ENCODE data around the gene CPA1.

Gene CPA1

DNA sequence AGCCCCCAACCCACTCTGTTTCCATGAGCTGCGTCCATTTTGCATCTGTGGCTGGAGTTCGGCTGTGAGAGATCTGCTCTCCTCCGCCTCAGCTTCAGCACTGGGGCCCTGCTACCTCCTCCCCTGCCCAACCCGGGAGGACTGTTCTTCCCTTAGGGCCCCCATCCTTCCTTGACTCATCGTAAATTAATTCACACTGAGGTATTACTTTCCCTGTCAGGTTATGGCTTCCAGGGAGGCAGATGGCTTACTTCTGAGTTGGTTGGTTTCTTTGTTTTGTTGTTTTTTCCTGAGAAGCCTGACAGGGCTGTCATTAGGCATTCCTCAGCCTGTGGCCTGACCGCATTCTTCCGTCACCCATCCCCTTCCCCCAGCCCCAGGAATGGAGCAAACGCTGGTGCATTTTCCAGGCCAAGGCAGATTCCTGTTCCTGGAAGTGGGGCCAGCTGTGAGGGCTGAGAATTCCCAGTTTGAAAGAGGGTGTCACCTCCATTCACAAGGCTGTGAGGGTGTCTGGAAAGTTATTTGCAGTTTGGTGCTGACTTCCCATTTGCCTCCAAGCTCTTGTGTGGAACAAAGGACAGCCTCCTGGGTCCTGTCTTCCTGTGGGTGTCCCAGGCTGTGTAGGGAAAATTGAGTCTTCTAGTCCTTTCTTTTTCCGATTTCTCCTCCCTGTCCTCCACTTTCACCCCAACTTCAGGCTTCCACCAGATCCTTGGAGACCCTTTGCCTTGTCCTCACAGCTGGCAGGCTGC, 24.0 kb upstream of the CPA1 start:
- no peak for DNase-seq

GRCh38 chr7:130356876-130357611, 23.2 kb upstream of the CPA1 start:
- DNase-seq = no peak

DNA sequence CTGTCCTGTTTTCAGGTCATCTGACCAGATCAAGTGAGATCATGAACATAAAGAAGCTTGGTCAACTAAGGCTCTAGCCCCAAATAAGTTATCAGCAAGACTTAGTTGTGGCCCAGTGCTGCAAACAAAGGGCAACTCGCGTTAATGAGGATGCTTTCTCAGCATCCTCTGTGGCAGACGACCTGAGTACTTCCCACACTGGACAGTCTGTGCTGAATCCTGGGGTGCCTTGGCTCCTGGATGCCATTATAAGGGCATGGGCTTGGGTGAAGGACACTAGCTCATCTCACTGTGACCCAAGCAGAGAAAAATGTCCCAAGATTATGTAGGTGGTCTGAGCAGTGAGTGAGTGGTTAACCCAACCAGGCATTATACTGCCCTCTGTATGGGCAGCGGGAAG, 21.8 kb upstream of the CPA1 start:
- DNase-seq = no peak

- no peak for DNase-seq
These were observed 20.9 kb upstream of the CPA1 start for GRCh38 chr7:130359276-130359857.

- DNase-seq = no peak
These were observed 19.8 kb upstream of the CPA1 start for GRCh38 chr7:130360518-130360917.

GRCh38 chr7:130361681-130362080, 18.6 kb upstream of the CPA1 start:
- DNase-seq = no peak

DNA sequence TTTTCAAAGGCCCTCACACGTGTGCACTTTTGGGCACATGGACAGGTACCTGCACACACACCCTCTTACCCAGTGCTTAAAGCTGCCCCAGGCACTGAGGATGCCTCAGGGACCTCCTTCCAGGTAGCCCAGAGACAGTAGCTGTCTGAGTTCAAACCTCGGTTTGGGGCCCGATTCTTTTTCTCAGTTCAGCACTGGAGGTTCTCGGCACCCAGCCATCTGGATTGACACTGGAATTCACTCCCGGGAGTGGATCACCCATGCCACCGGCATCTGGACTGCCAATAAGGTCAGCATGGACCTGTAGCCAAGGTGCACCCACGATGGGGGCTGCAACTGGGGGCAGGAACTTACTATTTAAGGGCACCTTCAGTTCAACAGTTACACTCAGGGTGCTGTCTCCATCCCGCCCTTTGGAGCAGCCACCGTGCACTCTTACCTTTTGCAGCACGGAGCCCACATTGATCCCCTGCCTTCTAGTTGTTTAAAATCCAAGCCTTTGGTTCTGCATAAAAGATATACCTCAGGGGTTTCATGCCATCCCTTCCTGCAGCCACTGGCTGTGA, 18.0 kb upstream of the CPA1 start:
- DNase-seq = no peak

DNA sequence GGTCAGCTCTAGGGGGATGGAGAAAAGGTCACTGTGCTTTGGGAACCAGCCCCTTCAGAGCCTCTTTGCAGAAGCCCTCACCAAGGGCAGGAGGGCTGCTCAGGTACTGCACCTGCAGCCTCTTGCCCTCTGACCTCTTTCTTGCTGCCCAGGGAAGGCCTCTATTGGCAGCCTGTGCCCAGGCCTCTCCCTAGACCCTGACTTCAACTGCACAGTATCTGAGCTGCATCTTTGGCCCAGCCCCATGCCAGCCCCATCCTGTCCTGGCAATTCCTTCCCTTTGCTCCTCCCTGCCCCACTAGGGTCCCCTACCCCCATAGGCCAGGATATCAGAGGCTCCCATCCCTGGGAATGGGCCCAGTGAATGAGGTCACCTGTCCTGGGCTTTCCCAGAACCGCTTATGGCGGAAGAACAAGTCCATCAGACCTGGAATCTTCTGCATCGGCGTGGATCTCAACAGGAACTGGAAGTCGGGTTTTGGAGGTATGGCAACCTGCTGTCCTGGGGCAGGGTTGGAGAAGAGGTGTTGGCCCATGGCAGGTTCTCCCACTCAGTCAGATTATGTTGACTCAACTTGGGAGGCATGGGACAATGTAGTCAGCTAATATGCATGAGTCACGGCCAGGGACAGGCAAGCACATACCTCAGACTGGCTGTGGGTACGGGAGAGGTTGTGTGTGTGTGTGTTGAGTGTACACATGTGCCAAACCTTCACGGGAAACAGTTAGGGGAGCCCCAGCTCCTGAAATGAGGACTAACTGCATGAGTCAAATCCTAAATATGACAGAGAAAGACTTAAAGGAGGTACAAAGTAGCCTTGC, 17.1 kb upstream of the CPA1 start:
- DNase-seq = no peak

DNA sequence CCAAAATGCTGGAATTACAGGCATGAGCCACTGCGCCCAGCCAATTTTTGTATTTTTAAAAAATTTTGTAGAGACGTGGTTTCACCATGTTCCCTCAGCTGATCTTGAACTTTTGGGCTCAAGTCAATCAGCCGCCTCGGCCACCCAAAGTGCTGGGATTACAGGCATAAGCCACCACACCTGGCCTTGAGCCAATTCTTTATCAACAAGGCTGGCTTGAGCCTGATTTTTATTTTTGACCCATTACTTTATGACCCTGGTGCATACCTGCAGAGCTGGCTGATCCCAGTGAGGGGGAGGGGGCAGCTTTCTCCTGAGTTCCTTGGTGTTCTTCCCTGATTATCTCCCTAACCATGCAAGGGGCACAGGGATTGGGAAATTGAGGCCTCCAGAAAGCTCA, 15.8 kb upstream of the CPA1 start:
- no peak for DNase-seq

DNA sequence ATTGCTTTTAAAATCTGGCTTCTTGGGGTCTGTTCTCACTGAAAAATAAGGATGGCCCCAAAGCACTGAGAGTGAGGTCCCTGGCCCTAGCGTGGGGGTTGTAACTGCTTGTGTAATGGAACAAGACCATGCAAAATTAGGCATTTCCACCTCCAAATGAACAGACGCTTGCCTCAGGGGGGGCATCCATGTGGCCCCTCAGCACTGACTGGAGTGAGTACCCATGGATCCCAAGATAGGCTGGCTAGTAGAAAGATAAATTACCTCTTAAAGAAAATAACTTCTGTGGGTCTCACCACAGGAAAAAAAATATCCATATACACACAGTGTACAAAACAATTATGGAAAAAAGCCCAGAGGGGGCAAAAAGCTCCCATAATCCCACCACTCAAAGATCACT, 15.2 kb upstream of the CPA1 start:
- no peak for DNase-seq

DNA sequence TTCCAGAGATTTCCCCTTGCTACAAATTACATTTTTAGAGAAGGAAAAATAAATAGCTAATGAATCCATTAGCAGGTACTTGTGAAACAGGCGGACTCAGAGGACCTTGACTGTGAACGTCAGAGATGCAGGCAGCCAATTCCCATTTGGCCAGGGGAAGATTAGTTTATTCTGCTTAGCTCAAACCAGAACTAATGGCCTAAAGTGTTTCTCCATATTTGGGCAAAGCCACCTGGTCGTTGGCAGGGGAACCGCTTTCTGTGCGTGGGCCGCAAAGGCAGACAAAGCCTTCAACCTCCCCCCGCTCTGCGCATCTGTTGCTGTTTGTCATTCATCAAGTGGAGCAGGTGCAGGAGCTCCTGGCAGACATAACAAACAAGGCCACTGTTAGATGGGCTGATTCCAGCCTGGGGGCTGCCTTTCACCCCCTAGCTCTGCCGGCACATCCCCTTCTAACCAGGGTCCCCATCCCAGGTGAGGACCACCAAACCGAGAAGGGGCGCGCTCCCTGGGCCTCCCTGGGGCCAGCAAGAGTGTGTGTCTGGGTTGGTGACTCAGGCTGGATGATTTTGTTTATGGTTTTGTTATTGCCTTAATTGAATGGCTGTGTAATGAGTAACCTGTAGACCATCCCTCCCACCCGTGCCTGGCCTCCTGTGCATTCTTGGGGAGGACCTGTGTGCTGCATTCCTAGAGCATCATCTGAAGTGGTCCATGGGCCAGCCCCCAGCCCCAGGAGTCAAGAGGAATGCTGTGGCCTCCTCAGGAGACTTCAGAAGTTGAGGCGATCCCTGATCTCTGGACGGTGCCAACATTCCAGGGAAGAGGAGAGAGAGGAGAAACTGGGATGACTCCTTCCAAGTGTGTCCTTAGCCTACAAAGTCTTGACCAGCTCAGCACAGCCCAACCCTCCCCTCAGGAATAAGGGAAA, 14.5 kb upstream of the CPA1 start:
- DNase-seq = no peak

DNA sequence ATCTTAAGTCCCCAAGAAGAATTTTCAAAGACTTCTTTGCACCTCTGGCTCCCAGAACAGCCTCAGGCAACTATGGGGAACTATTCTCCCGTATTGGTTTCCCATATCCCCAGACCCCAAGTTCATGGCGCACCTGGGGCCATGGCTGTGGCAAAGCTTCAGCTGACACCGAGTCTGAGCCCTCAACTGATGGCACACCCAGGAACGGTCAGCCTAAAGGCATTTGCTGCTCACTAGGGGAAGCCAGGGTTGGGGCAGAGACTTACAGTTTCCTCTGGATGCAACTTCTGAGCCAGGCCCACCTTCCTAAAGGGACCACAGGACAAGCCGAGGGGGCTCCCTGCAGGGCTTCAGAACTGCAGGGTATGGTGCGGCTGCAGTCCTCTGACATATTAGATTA, 13.7 kb upstream of the CPA1 start:
- no peak for DNase-seq

DNA sequence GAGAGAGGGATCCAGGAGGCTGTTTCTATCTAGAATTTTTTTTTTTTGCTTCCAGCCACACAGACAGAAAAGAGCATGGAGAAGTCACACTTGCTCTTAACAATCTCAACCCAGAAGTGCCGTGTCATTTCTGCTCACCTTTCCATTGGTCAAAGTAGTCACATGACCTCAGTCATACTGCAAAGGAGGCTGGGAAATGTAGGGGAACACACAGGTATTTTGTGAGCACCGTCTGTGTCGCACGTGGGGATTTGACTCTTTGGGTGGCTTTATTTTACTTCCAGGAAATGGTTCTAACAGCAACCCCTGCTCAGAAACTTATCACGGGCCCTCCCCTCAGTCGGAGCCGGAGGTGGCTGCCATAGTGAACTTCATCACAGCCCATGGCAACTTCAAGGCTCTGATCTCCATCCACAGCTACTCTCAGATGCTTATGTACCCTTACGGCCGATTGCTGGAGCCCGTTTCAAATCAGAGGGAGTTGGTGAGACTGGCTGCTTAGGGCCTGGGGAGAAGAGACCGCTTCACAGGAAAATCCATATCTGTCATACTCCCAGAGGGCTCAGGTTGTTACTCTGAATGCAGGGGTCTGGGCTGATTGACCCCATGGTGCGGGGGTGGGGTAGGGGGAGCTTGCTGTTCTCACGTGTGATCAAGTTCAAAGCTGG, 13.1 kb upstream of the CPA1 start:
- no peak for DNase-seq

DNA sequence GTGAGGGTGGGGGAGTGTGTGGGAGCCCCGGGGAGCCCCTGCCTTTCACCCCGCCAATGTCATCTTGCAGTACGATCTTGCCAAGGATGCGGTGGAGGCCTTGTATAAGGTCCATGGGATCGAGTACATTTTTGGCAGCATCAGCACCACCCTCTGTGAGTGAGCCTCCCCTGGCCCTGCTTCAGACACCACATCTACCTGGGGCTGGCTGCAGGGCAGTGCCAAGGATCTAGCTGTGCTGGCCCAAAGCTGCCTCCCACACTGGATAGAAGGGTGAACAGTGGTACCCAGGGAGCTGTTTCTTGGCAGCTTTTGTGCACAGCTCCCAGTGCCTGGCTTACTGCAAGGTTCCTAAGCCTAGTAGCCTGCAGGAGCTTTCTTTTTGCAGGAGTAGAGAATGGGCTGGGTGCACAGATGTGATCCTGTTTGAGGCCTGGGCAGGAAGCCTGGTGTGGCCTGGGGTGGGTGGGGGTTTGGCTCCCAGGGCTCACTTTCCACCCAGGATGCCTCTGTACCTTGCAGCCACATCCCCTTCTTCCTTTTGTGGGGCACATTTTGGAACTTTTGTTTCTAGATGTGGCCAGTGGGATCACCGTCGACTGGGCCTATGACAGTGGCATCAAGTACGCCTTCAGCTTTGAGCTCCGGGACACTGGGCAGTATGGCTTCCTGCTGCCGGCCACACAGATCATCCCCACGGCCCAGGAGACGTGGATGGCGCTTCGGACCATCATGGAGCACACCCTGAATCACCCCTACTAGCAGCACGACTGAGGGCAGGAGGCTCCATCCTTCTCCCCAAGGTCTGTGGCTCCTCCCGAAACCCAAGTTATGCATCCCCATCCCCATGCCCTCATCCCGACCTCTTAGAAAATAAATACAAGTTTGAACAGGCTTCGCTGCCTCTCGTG, 12.2 kb upstream of the CPA1 start:
- DNase-seq = peak; percentile 39

- peak; percentile 51 for DNase-seq
These were observed 11.1 kb upstream of the CPA1 start for GRCh38 chr7:130369110-130369711.

DNA sequence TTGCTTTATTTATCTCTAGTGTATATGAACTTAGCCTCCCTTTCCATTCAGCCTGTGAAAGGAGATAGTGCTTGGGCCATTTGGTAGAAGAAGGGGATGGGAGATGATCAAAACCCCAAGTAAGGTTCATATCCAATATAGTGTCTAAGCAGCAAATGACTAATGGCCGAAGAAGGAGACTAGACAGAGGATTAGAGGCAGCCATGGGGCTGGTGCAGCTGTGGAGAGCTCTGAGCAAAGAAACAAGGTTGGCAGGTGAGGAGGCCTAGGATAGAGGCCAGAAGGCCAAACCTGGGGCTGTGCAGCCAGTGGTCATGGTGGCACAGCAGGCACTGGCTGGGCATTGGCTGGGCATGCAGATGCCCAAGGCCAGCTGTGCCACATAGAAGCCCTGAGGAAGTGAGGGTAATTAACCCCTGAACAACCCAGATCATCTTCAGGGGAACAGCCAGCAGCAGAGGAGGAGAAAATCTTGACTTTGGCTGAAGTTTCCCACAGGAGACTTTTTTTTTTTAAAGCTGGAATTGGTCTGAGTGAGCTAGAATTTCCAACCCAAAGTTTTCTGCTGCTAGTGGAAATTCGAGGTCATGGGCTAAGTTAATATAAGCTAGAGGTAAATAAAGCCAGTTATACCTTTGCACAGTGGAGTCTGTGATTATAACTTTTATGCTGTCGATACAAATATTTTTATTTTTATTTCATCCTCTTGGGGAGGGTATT, 10.3 kb upstream of the CPA1 start:
- no peak for DNase-seq

GRCh38 chr7:130371046-130371445, 9.2 kb upstream of the CPA1 start:
- no peak for DNase-seq

DNA sequence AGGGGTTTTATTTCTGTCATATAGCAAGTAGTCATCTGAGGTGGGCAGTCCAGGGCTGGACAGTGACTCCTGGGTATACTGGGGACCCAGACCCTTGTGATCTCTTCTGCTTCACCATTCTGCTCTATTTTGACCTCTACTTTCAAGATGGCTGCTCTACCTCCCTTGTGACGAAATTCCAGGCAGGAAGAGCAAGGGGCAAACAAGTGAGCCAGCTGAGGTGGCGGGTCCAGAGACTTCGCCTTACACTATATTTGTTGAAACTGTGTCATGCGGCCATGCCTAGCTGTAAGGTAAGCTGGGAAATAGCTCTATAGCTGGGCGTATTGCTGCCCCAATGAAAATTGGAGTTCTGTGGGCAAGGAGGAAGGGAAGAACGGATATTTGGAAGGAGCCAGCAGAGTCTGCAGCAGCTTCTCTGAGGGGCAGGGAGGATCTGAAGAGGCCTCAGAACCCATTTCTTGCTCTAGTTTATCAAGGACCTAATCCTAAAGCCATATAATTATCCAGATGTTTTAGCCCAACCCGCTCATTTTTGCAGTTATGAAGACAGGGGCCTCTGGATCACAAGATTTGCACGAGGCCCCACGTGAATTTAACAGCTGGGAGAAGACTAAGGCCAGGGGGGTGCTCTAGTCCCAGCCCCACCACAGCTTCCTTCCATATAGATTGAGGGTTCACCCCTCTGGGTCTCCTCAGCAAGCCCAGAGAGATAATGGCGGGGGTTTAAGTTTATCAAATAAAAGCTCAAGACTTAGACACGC, 7.7 kb upstream of the CPA1 start:
- DNase-seq = no peak

Measured in GDM1 (cell line).